ENCODE measurements around the gene RNF41.

DNA sequence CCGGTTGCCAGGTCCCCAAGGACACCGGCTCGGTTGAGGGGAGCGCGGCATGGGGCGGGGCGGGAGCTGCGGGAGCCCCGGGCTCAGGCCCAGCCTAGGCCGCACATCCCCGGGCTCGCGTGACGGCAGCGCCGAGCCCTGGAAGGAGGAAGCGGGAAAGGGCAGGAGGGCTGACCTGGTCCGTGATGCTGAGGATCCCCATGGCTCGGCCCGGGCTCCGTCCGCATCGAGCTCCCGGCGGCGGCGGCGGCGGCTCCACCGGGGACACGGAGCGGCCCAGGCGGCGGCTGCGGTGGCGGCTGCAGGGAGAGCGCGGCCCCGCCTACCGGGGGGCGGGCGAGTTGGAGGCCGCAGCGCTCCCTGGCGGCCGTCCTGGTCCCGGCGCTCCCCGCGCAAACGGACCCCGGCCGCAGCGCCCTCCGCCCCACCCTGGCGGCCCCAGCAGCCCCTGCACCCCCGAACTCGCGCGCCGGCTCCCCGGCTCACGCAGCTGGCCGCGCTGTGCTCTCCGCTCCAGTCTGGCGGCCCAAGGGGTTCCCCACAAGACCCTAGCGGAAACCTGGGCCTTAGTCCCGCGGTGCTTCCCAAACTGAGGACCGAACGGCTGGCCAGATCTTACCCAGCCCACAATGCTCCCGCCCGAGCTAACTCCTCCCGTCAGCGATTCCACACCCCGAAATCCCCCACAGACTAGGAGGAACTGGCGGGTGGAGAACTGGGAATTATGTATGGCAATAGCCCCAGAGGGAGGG, 36.5 kb upstream of the RNF41 start, which contains the start of gene ANKRD52:
- TF ChIP-seq, protein P1, sequence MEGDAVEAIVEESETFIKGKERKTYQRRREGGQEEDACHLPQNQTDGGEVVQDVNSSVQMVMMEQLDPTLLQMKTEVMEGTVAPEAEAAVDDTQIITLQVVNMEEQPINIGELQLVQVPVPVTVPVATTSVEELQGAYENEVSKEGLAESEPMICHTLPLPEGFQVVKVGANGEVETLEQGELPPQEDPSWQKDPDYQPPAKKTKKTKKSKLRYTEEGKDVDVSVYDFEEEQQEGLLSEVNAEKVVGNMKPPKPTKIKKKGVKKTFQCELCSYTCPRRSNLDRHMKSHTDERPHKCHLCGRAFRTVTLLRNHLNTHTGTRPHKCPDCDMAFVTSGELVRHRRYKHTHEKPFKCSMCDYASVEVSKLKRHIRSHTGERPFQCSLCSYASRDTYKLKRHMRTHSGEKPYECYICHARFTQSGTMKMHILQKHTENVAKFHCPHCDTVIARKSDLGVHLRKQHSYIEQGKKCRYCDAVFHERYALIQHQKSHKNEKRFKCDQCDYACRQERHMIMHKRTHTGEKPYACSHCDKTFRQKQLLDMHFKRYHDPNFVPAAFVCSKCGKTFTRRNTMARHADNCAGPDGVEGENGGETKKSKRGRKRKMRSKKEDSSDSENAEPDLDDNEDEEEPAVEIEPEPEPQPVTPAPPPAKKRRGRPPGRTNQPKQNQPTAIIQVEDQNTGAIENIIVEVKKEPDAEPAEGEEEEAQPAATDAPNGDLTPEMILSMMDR (IDR thresholded peaks at IDR 0.05), result peak; percentile 37 to 90 (median 81)
- TF ChIP-seq POLR2A (IDR thresholded peaks at IDR 0.05), result peak in 2 of 4 donors; percentile 38 to 41
